ENCODE results near the gene COX7C. TPM values are rescaled to one million over a fixed set of nuclear protein-coding genes. Genes with fewer than 3 reads are reported as not detected.

Gene COX7C
- polyA plus RNA-seq, 1 donor from 2014 or later, result 1,002 TPM

GRCh38 chr5:86644843-86645242 is 27.1 kb downstream of the COX7C start:
- Histone ChIP-seq H4K20me1 (ENCODE audit: insufficient read depth) (no peaks in the 10 kb centered on the region), H3K9me3 (ENCODE audit: low read length) (no peaks in the 10 kb centered on the region), H3K36me3 (ENCODE audit: insufficient read depth, low read length) (no peaks in the 10 kb centered on the region), H3K4me2 (ENCODE audit: low read length) (no peak overlapping the region), H3K79me2 (replicated peaks; ENCODE audit: insufficient read depth, low read length) (no peaks in the 10 kb centered on the region), H3K27ac (ENCODE audit: low read length) (no peak overlapping the region), H3F3A (ENCODE audit: insufficient read depth, low read length, poor library complexity, severe bottlenecking) (no peaks in the 10 kb centered on the region), H3K9ac (ENCODE audit: low read length) (no peak overlapping the region), H2AFZ (ENCODE audit: low read depth, low read length) (no peak overlapping the region), H3K27me3 (ENCODE audit: insufficient read depth, low read depth, low read length) (no peaks in the 10 kb centered on the region), H3K9me2 (ENCODE audit: insufficient read depth, low read length) (no peaks in the 10 kb centered on the region), H3K4me3 (ENCODE audit: low read length) (no peak overlapping the region)
- TF ChIP-seq EZH2 (IDR thresholded peaks at IDR 0.05; ENCODE audit: borderline replicate concordance, insufficient read depth, low read length, poor library complexity, severe bottlenecking) (no peak), SMC3 (conservative IDR thresholded peaks at IDR 0.05; ENCODE audit: poor library complexity) (no peak), MXI1 (conservative IDR thresholded peaks at IDR 0.05; ENCODE audit: poor library complexity, severe bottlenecking) (no peak), POLR2AphosphoS5 (IDR thresholded peaks at IDR 0.05) (no peak), EP300 (conservative IDR thresholded peaks at IDR 0.05; ENCODE audit: poor library complexity, severe bottlenecking) (no peak), TAF1 (IDR thresholded peaks at IDR 0.05; ENCODE audit: low read depth) (no peak), CTCF (IDR thresholded peaks at IDR 0.05; ENCODE audit: poor library complexity, severe bottlenecking) (no peak), RAD21 (conservative IDR thresholded peaks at IDR 0.05) (no peak), REST (IDR thresholded peaks at IDR 0.05; ENCODE audit: borderline replicate concordance) (no peak)

GRCh38 chr5:86645885-86646284 is 28.1 kb downstream of the COX7C start:
- no peaks in the 10 kb centered on the region for H3K79me2 ChIP-seq (replicated peaks; ENCODE audit: insufficient read depth, low read length)
- no peaks in the 10 kb centered on the region for H3K27me3 ChIP-seq (ENCODE audit: insufficient read depth, low read depth, low read length)
- TF ChIP-seq REST (IDR thresholded peaks at IDR 0.05; ENCODE audit: borderline replicate concordance) (no peak), CTCF (IDR thresholded peaks at IDR 0.05; ENCODE audit: poor library complexity, severe bottlenecking) (no peak), EP300 (conservative IDR thresholded peaks at IDR 0.05; ENCODE audit: poor library complexity, severe bottlenecking) (no peak), EZH2 (IDR thresholded peaks at IDR 0.05; ENCODE audit: borderline replicate concordance, insufficient read depth, low read length, poor library complexity, severe bottlenecking) (no peak), RAD21 (conservative IDR thresholded peaks at IDR 0.05) (no peak), TAF1 (IDR thresholded peaks at IDR 0.05; ENCODE audit: low read depth) (no peak), MXI1 (conservative IDR thresholded peaks at IDR 0.05; ENCODE audit: poor library complexity, severe bottlenecking) (no peak), SMC3 (conservative IDR thresholded peaks at IDR 0.05; ENCODE audit: poor library complexity) (no peak), POLR2AphosphoS5 (IDR thresholded peaks at IDR 0.05) (no peak)
- no peak overlapping the region for H3K4me2 ChIP-seq (ENCODE audit: low read length)
- no peaks in the 10 kb centered on the region for H3F3A ChIP-seq (ENCODE audit: insufficient read depth, low read length, poor library complexity, severe bottlenecking)
- H4K20me1 ChIP-seq (ENCODE audit: insufficient read depth), result no peaks in the 10 kb centered on the region
- no peak overlapping the region for H3K9ac ChIP-seq (ENCODE audit: low read length)
- no peak overlapping the region for H2AFZ ChIP-seq (ENCODE audit: low read depth, low read length)
- no peaks in the 10 kb centered on the region for H3K9me2 ChIP-seq (ENCODE audit: insufficient read depth, low read length)
- H3K9me3 ChIP-seq (ENCODE audit: low read length), result no peaks in the 10 kb centered on the region
- no peak overlapping the region for H3K4me3 ChIP-seq (ENCODE audit: low read length)
- no peaks in the 10 kb centered on the region for H3K36me3 ChIP-seq (ENCODE audit: insufficient read depth, low read length)
- H3K27ac ChIP-seq (ENCODE audit: low read length), result no peak overlapping the region
